Measurements from ENCODE around the gene COL16A1. TPM values are rescaled to one million over a fixed set of nuclear protein-coding genes. Genes with fewer than 3 reads are reported as not detected.

The COL16A1 gene
- total and polyA plus RNA-seq, 2 of the 4 experiments (the other 2 are of a cell fraction): 34.2 to 62.8 TPM

DNA sequence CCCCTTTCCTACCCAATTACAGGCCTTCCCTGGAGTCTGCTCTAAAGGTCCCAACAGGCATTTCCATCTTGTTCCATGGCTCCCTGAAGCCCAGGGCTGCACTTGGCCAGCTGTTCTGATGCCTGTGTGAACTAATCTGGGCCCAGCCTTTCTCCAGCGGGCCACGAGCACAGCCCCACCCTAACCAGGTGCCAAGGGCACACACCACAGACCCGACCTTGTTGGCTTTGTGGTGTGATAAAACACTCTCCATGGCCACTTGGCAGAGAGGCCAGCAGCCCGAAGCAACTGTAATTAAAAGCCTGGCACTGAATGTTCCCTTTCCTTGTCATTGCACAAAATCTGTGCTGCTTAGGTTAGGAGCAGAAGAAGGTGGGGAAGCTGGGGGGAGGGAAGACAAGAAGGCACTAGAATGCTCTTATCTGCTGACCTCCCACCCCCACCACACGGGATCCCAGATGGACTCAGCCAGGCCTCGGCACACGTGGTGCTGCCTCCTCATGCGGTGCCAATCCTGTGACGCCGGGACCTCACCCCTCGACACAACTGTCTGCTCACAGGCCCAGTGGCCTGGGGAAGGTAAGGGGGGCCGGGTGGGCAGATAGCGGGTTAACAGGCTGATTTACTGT, 76.4 kb downstream of the COL16A1 start:
- Histone ChIP-seq H3K4me3 (ENCODE audit: insufficient read depth, low read depth, low read length) (no peak overlapping the region), H3K4me1 (ENCODE audit: control insufficient read depth, insufficient read depth, low read length) (peaks cover 8% of the 10 kb centered on the region), H3K23ac (ENCODE audit: low read depth, low read length) (no peak overlapping the region), H3K9ac (ENCODE audit: low read depth, low read length) (no peak overlapping the region), H3K4me2 (ENCODE audit: low read depth, low read length) (no peak overlapping the region), H4K8ac (ENCODE audit: low read depth in 2 of 2, low read length in 2 of 2) (no peak overlapping the region), H4K5ac (ENCODE audit: low read depth, low read length) (no peak overlapping the region), H3K18ac (ENCODE audit: low read depth, low read length) (no peak overlapping the region), H2BK15ac (ENCODE audit: low read depth, low read length) (no peak overlapping the region), H3K9me1 (ENCODE audit: insufficient read depth, low read length) (peaks cover 9% of the 10 kb centered on the region; the same call in 1 of the 2 replicates), H3K4ac (ENCODE audit: low read depth, low read length) (no peak overlapping the region), H3K27ac (ENCODE audit: insufficient read depth, low read length) (no peak overlapping the region), H3K27me3 (ENCODE audit: control insufficient read depth, insufficient read depth, low read length) (no peaks in the 10 kb centered on the region), H2BK120ac (ENCODE audit: low read depth, low read length) (no peak overlapping the region), H4K91ac (ENCODE audit: insufficient read depth, low read depth, low read length) (no peak overlapping the region), H3K56ac (ENCODE audit: extremely low read depth, insufficient read depth, low read length) (no peak overlapping the region), H3K79me1 (ENCODE audit: low read depth in 1 of 2, low read length in 2 of 2) (peaks cover 0 to 4% of the 10 kb centered on the region in 2 experiments; a peak in 2 of 4 replicates), H3K36me3 (ENCODE audit: control insufficient read depth, insufficient read depth, low read length) (peaks cover 30% of the 10 kb centered on the region), H2AK9ac (replicated peaks; ENCODE audit: low read depth, low read length, poor library complexity) (no peak overlapping the region), H2BK5ac (ENCODE audit: low read depth, low read length, poor library complexity, severe bottlenecking) (no peak overlapping the region), H4K20me1 (ENCODE audit: insufficient read depth, low read length) (0 out of 2 replicates have a peak, but pooled peaks cover 10% of the 10 kb centered on the region), H3K9me3 (ENCODE audit: control insufficient read depth, insufficient read depth, low read length) (no peaks in the 10 kb centered on the region), H2AK5ac (ENCODE audit: low read depth, low read length) (no peak overlapping the region), H2AFZ (replicated peaks; ENCODE audit: low read length, poor library complexity) (no peak overlapping the region), H2BK20ac (ENCODE audit: low read depth, low read length) (no peak overlapping the region), H3K14ac (replicated peaks; ENCODE audit: low read depth, low read length) (no peak overlapping the region; the same call in 1 of the 2 replicates)
- dilution Hi-C loops (cut with HindIII; ENCODE audit: low sequenced_read_pairs, unreplicated experiment): no loop called here
- intact Hi-C loops (cut with micrococcal nuclease): no loop called here
- CTCF ChIA-PET: no interaction called here
- POLR2A ChIA-PET (ENCODE audit: unreplicated experiment): no interaction called here
- DNase-seq: no peak
- BruUV-seq (replicated peaks): no TSS peak
- ATAC-seq (ENCODE audit: low read depth): no peak
- in situ Hi-C loops (cut with MboI; ENCODE audit: low sequenced_read_pairs): no loop called here
- 60% methylated on average over 1 of the region's 13 CpGs; no CpG with 5 or more reads in 1 of the 2 experiments for WGBS, 2 experiments (ENCODE audit: extremely low coverage in 2 of 2, insufficient read length in 1 of 2)
- TF ChIP-seq SMC3 (IDR thresholded peaks at IDR 0.05; ENCODE audit: low read depth, low read length): no peak
- TF ChIP-seq, protein P1, sequence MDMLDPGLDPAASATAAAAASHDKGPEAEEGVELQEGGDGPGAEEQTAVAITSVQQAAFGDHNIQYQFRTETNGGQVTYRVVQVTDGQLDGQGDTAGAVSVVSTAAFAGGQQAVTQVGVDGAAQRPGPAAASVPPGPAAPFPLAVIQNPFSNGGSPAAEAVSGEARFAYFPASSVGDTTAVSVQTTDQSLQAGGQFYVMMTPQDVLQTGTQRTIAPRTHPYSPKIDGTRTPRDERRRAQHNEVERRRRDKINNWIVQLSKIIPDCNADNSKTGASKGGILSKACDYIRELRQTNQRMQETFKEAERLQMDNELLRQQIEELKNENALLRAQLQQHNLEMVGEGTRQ (IDR thresholded peaks at IDR 0.05; ENCODE audit: low read depth, low read length): peak; percentile 22; the same call in 1 of the 2 replicates

Data from IMR-90 (cell line).